ENCODE data around the gene PACRG. TPM values are rescaled to one million over a fixed set of nuclear protein-coding genes. Genes with fewer than 3 reads are reported as not detected.

PACRG gene
- total and polyA plus RNA-seq, 2 of the 8 experiments (the other 6 are each of a cell fraction or from before 2014, with no cell fraction given), result 0.44 to 0.54 TPM

DNA sequence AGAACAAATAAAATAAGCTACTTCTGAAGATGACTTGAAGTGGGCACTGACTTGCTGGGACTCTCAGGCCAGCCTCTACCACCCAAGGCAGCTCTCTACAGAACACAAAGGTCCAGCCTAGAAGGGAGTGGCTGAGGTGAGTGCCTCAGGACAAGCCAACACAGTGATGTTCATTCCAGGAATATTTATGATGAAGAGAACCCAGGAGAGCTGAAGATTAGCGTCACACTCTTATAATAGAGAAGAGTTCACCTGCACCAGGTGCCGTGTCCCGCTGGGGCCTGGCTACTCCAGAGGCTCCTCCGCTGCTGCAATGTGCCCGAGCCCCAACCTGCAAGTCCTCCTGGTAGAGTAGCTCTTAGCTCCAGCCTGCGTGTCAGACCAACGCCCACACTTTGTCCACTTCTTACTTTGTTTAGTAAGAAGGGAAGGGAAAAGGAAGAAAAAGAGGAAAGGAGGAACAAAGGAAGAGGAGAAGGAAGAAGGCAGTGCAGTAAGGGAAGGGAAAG, 504.3 kb downstream of the PACRG start:
- no peaks in the 10 kb centered on the region for H4K20me1 ChIP-seq (replicated peaks in 1 of 2; ENCODE audit: control insufficient read depth in 1 of 2, insufficient read depth in 2 of 2, low read length in 2 of 2)
- no peak for TF ChIP-seq SRF (IDR thresholded peaks at IDR 0.05; ENCODE audit: low read depth, low read length)
- no peak for TF ChIP-seq GABPA (IDR thresholded peaks at IDR 0.05; ENCODE audit: borderline replicate concordance, insufficient read depth, low read length)
- TF ChIP-seq, protein P1, sequence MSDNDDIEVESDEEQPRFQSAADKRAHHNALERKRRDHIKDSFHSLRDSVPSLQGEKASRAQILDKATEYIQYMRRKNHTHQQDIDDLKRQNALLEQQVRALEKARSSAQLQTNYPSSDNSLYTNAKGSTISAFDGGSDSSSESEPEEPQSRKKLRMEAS (IDR thresholded peaks at IDR 0.05), result no peak
- TF ChIP-seq, protein P2, sequence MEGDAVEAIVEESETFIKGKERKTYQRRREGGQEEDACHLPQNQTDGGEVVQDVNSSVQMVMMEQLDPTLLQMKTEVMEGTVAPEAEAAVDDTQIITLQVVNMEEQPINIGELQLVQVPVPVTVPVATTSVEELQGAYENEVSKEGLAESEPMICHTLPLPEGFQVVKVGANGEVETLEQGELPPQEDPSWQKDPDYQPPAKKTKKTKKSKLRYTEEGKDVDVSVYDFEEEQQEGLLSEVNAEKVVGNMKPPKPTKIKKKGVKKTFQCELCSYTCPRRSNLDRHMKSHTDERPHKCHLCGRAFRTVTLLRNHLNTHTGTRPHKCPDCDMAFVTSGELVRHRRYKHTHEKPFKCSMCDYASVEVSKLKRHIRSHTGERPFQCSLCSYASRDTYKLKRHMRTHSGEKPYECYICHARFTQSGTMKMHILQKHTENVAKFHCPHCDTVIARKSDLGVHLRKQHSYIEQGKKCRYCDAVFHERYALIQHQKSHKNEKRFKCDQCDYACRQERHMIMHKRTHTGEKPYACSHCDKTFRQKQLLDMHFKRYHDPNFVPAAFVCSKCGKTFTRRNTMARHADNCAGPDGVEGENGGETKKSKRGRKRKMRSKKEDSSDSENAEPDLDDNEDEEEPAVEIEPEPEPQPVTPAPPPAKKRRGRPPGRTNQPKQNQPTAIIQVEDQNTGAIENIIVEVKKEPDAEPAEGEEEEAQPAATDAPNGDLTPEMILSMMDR (IDR thresholded peaks at IDR 0.05; ENCODE audit: control extremely low read depth in 1 of 3, insufficient read depth in 1 of 3, low read depth in 1 of 3, low read length in 3 of 3), result no peak
- TF ChIP-seq, protein P3, sequence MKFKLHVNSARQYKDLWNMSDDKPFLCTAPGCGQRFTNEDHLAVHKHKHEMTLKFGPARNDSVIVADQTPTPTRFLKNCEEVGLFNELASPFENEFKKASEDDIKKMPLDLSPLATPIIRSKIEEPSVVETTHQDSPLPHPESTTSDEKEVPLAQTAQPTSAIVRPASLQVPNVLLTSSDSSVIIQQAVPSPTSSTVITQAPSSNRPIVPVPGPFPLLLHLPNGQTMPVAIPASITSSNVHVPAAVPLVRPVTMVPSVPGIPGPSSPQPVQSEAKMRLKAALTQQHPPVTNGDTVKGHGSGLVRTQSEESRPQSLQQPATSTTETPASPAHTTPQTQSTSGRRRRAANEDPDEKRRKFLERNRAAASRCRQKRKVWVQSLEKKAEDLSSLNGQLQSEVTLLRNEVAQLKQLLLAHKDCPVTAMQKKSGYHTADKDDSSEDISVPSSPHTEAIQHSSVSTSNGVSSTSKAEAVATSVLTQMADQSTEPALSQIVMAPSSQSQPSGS (IDR thresholded peaks at IDR 0.05; ENCODE audit: low read length), result no peak
- TF ChIP-seq ATF3 (IDR thresholded peaks at IDR 0.05; ENCODE audit: insufficient read depth, low read depth, low read length), result no peak
- TF ChIP-seq ZNF274 (IDR thresholded peaks at IDR 0.05; ENCODE audit: borderline replicate concordance, extremely low read depth, low read length), result no peak
- TF ChIP-seq POU5F1 (IDR thresholded peaks at IDR 0.05; ENCODE audit: low read depth, low read length), result no peak

More for the DNA sequence above, 504.3 kb downstream of the PACRG start:
- H3K14ac ChIP-seq (ENCODE audit: insufficient read length), result no peak overlapping the region
- CTCF ChIA-PET (ENCODE audit: partially characterized antibody), result interaction anchor here (0.6 kb wide), 1 partner anchor 1662 kb away, joined by 4 read pairs; no protein-coding TSS in a partner anchor
- H3K4me3 ChIP-seq (ENCODE audit: extremely low read depth in 1 of 4, insufficient read depth in 2 of 4, low read depth in 3 of 4, low read length in 4 of 4), result no peak overlapping the region
- no peak overlapping the region for H3K23ac ChIP-seq (ENCODE audit: insufficient read length)
- no peak overlapping the region for H3K56ac ChIP-seq (replicated peaks; ENCODE audit: insufficient read length, low read depth, low read length)
- H4K5ac ChIP-seq (ENCODE audit: insufficient read length, low read depth, low read length), result no peak overlapping the region
- FAIRE-seq (no peak), DNase-seq (ENCODE audit: low read depth in 1 of 2, low spot score in 2 of 2) (no peak)
- H3K4ac ChIP-seq (replicated peaks; ENCODE audit: insufficient read length, low read depth, low read length), result no peak overlapping the region
- H2BK15ac ChIP-seq (ENCODE audit: low read length), result no peak overlapping the region
- H2BK12ac ChIP-seq (ENCODE audit: low read depth, low read length), result peak overlapping the region; percentile 64; the same call in 1 of the 2 replicates
- H3K79me1 ChIP-seq (ENCODE audit: low read depth, low read length), result no peaks in the 10 kb centered on the region
- H3K36me3 ChIP-seq (ENCODE audit: control insufficient read depth in 2 of 4, insufficient read depth in 4 of 4, low read length in 3 of 4), result no peaks in the 10 kb centered on the region
- H3K79me2 ChIP-seq (ENCODE audit: control insufficient read depth in 1 of 2, insufficient read depth in 2 of 2, low read length in 2 of 2), result no peaks in the 10 kb centered on the region
- no peak overlapping the region for H4K91ac ChIP-seq (replicated peaks; ENCODE audit: insufficient read length, low read length)
- POLR2A ChIA-PET (ENCODE audit: partially characterized antibody), result no interaction called here
- no peak overlapping the region for H3K9ac ChIP-seq (replicated peaks in 1 of 4; ENCODE audit: extremely low read depth in 1 of 4, low read depth in 3 of 4, low read length in 3 of 4)
- no peak overlapping the region for H2BK120ac ChIP-seq (replicated peaks; ENCODE audit: low read depth, low read length)
- no peak overlapping the region for H2BK5ac ChIP-seq (ENCODE audit: low read depth, low read length)
- H2AFZ ChIP-seq (ENCODE audit: low read length), result no peak overlapping the region
- no peak overlapping the region for H2BK20ac ChIP-seq (ENCODE audit: low read length)
- H4K8ac ChIP-seq (ENCODE audit: extremely low read depth, insufficient read depth, low read length), result no peak overlapping the region
- no peak overlapping the region for H3K18ac ChIP-seq (ENCODE audit: extremely low read depth, low read length)
- H3K27me3 ChIP-seq (replicated peaks in 1 of 4; ENCODE audit: control insufficient read depth in 3 of 4, extremely low read depth in 1 of 4, insufficient read depth in 3 of 4, low read length in 3 of 4), result no peaks in the 10 kb centered on the region
- 95% methylated on average over 7 of the region's 7 CpGs; no CpG with 5 or more reads in 1 of the 2 experiments for WGBS, 2 experiments (ENCODE audit: extremely low coverage in 1 of 2, insufficient coverage in 1 of 2, insufficient read length in 1 of 2, insufficient replicate concordance in 2 of 2, low coverage in 1 of 2, low lambda C conversion rate in 2 of 2, missing lambda C conversion rate in 1 of 2)
- H2AK5ac ChIP-seq (ENCODE audit: low read depth, low read length), result no peak overlapping the region
- peaks cover 0 to 3% (median 0%) of the 10 kb centered on the region in 4 experiments; a peak in 2 of 7 replicates for H3K4me1 ChIP-seq (replicated peaks in 1 of 4; ENCODE audit: control insufficient read depth in 3 of 4, insufficient read depth in 4 of 4, low read length in 3 of 4)
- no peak overlapping the region for H3K27ac ChIP-seq (ENCODE audit: low read depth, low read length)
- no peaks in the 10 kb centered on the region for H3K23me2 ChIP-seq (ENCODE audit: low read depth, low read length)
- H3K9me3 ChIP-seq (ENCODE audit: insufficient read depth in 2 of 2, low read depth in 1 of 2, low read length in 1 of 2), result no peaks in the 10 kb centered on the region
- no peak overlapping the region for H3K4me2 ChIP-seq (ENCODE audit: insufficient read depth in 1 of 2, low read depth in 2 of 2, low read length in 2 of 2)
